Measurements from ENCODE around the gene WAS.

WAS gene

GRCh38 chrX:48715876-48716502, 32.4 kb downstream of the WAS start:
- no peak for TF ChIP-seq CTCF (IDR thresholded peaks at IDR 0.05; ENCODE audit: low read depth, low read length)
- H3K4me3 ChIP-seq (ENCODE audit: low read depth, low read length), result no peak overlapping the region

- no peak for TF ChIP-seq CTCF (IDR thresholded peaks at IDR 0.05; ENCODE audit: low read depth, low read length)
These were observed 36.4 kb downstream of the WAS start for GRCh38 chrX:48719958-48720357.

GRCh38 chrX:48720577-48721250, 37.1 kb downstream of the WAS start:
- H3K4me3 ChIP-seq (ENCODE audit: low read depth, low read length), result no peak overlapping the region
- no peak for TF ChIP-seq CTCF (IDR thresholded peaks at IDR 0.05; ENCODE audit: low read depth, low read length)

More at GRCh38 chrX:48719958-48720357, 36.4 kb downstream of the WAS start:
- H3K4me3 ChIP-seq (ENCODE audit: low read depth, low read length), result no peak overlapping the region

- no peak overlapping the region for H3K4me3 ChIP-seq (ENCODE audit: low read depth, low read length)
- no peak for TF ChIP-seq CTCF (IDR thresholded peaks at IDR 0.05; ENCODE audit: low read depth, low read length)
These were observed 38.3 kb downstream of the WAS start for GRCh38 chrX:48721916-48722315.

- TF ChIP-seq CTCF (IDR thresholded peaks at IDR 0.05; ENCODE audit: low read depth, low read length), result no peak
These were observed 43.0 kb downstream of the WAS start for GRCh38 chrX:48726596-48726995.

GRCh38 chrX:48728653-48729052, 45.1 kb downstream of the WAS start:
- TF ChIP-seq CTCF (IDR thresholded peaks at IDR 0.05; ENCODE audit: low read depth, low read length), result no peak

More at GRCh38 chrX:48726596-48726995, 43.0 kb downstream of the WAS start:
- no peak overlapping the region for H3K4me3 ChIP-seq (ENCODE audit: low read depth, low read length)

GRCh38 chrX:48736303-48736702, 52.7 kb downstream of the WAS start:
- H3K4me3 ChIP-seq (ENCODE audit: low read depth, low read length), result no peak overlapping the region
- no peak for TF ChIP-seq CTCF (IDR thresholded peaks at IDR 0.05; ENCODE audit: low read depth, low read length)

More at GRCh38 chrX:48728653-48729052, 45.1 kb downstream of the WAS start:
- no peak overlapping the region for H3K4me3 ChIP-seq (ENCODE audit: low read depth, low read length)
